GM23338 (cell line): ENCODE measurements around the gene ALKBH4. TPM values are rescaled to one million over a fixed set of nuclear protein-coding genes. Genes with fewer than 3 reads are reported as not detected.

Experiments used
- CREB1 ChIP-seq: fragments of 250-450 bp; sonication (Bioruptor Pico); IDR thresholded peaks from 2 replicates; pipeline ENCODE4 v1.5.0; 2020; ENCODE audit warnings: low read depth, mild to moderate bottlenecking, moderate library complexity
- ETS1 ChIP-seq: IDR thresholded peaks from 2 replicates; pipeline ENCODE4 v1.6.1; 2016; ENCODE audit warnings: antibody characterized with exemption
- EZH2 ChIP-seq: fragments of 200-600 bp; sonication (generic); IDR thresholded peaks from one replicate; pipeline ENCODE4 v1.8.0; 2017; ENCODE audit warnings: antibody characterized with exemption, mild to moderate bottlenecking, low read depth; ENCODE audit not compliant: unreplicated experiment
- JUNB ChIP-seq: IDR thresholded peaks from one replicate; pipeline ENCODE4 v1.6.1; 2016; ENCODE audit warnings: antibody characterized with exemption; ENCODE audit not compliant: unreplicated experiment
- NANOG ChIP-seq: IDR thresholded peaks from 2 replicates; pipeline ENCODE4 v1.6.1; 2016; ENCODE audit warnings: antibody characterized with exemption, borderline replicate concordance
- STAT1 ChIP-seq: IDR thresholded peaks from one replicate; pipeline ENCODE4 v1.6.1; 2016; ENCODE audit warnings: antibody characterized with exemption; ENCODE audit not compliant: unreplicated experiment
- ZNF114 ChIP-seq: fragments of 250-450 bp; sonication (Bioruptor Pico); IDR thresholded peaks from 2 replicates; pipeline ENCODE4 v1.5.0; 2020; ENCODE audit warnings: mild to moderate bottlenecking, moderate library complexity
- ZNF331 ChIP-seq: fragments of 250-450 bp; sonication (Bioruptor Pico); IDR thresholded peaks from 2 replicates; pipeline ENCODE4 v1.5.0; 2020; ENCODE audit warnings: low read depth, mild to moderate bottlenecking, moderate library complexity
- ZNF462 ChIP-seq: fragments of 250-450 bp; sonication (Bioruptor Pico); IDR thresholded peaks from 2 replicates; pipeline ENCODE4 v1.5.0; 2020; ENCODE audit warnings: mild to moderate bottlenecking, moderate library complexity
- polyA plus RNA-seq: library from polyadenylated mRNA; unstranded; fragments of >200 nt; fragmentation: Nextera tagmentation; extraction: Ambion mirVana; gene quantifications from 2 replicates; pipeline ENCODE4 v1.2.1, GENCODE V29; 2016
- total RNA-seq: library from RNA; depleted of rRNA; stranded (reverse); fragments of >200 nt; shearing (Covaris generic); gene quantifications from 2 replicates; pipeline ENCODE4 v1.2.3, GENCODE V29; 2014

Gene ALKBH4
- total and polyA plus RNA-seq, 2 experiments from 2014 or later, result 17.7 to 45.0 TPM

- TF ChIP-seq ZNF462 (CRISPR knock-in tag), result no peak
- TF ChIP-seq NANOG, result no peak
- no peak for TF ChIP-seq JUNB
- TF ChIP-seq STAT1, result no peak
- TF ChIP-seq ETS1, result no peak
- no peak for TF ChIP-seq CREB1 (CRISPR knock-in tag)
- no peak for TF ChIP-seq ZNF331 (CRISPR knock-in tag)
- TF ChIP-seq ZNF114 (CRISPR knock-in tag), result no peak
- TF ChIP-seq EZH2, result no peak
These were observed 5.5 kb upstream of the ALKBH4 start (continued) for GRCh38 chr7:102469972-102470825.
